PFSK-1 (cell line): ENCODE measurements around the gene RELT.

Source experiments
- POLR2AphosphoS5 ChIP-seq: IDR thresholded peaks from 2 replicates; pipeline ENCODE4 v1.6.1; 2012; ENCODE audit warnings: low read depth, mild to moderate bottlenecking, control low read depth, low read length, moderate library complexity
- SIN3A ChIP-seq: IDR thresholded peaks from 2 replicates; pipeline ENCODE4 v1.6.1; 2012; ENCODE audit warnings: mild to moderate bottlenecking, low read length, moderate library complexity, borderline replicate concordance; ENCODE audit not compliant: insufficient read depth
- TF ChIP-seq, protein P1 (sequence below), 2 experiments: IDR thresholded peaks; 2 replicates each; pipeline versions ENCODE4 v1.6.1 to v1.8.0; 2011 to 2012; ENCODE audit warnings: low read depth in 2 of 2, low read length in 2 of 2, control low read depth in 1 of 2, inconsistent platforms in 1 of 2, mild to moderate bottlenecking in 1 of 2, moderate library complexity in 1 of 2; ENCODE audit not compliant: insufficient read depth in 1 of 2

DNA sequence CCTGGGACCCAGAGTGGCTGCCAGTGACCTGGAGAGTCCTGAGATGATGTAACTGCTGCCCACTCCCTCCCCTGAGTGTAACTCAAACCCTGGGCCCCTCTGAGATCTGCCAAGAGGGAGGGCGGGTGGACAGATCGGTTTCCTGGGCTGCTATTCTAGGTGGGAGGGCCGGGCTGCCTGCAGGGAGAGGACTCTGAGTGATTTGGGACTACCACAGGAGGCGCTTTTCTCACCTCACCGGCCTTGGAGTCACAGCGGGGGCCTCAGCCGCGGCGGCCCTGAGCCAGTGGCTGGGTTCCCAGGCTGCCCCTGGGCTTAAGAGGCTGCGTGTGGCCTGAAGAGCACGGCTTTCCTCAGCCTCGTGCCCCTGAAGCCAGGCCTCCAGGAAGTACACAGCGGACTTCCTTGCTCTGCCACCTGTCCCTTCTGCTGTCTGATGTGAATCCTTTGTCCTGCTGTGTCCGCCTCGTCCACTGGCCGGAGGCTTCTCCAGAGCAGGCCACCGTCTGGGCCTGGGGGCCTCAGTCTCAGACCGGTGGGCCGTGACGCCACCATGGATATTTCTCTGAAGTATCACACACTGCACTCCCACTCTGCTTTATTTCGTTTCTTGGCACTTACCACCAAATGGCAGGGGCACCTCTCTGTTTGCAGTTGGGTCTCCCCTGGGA lies 11.5 kb downstream of the RELT start:
- TF ChIP-seq POLR2AphosphoS5 (no peak), SIN3A (no peak)
- TF ChIP-seq, protein P1, sequence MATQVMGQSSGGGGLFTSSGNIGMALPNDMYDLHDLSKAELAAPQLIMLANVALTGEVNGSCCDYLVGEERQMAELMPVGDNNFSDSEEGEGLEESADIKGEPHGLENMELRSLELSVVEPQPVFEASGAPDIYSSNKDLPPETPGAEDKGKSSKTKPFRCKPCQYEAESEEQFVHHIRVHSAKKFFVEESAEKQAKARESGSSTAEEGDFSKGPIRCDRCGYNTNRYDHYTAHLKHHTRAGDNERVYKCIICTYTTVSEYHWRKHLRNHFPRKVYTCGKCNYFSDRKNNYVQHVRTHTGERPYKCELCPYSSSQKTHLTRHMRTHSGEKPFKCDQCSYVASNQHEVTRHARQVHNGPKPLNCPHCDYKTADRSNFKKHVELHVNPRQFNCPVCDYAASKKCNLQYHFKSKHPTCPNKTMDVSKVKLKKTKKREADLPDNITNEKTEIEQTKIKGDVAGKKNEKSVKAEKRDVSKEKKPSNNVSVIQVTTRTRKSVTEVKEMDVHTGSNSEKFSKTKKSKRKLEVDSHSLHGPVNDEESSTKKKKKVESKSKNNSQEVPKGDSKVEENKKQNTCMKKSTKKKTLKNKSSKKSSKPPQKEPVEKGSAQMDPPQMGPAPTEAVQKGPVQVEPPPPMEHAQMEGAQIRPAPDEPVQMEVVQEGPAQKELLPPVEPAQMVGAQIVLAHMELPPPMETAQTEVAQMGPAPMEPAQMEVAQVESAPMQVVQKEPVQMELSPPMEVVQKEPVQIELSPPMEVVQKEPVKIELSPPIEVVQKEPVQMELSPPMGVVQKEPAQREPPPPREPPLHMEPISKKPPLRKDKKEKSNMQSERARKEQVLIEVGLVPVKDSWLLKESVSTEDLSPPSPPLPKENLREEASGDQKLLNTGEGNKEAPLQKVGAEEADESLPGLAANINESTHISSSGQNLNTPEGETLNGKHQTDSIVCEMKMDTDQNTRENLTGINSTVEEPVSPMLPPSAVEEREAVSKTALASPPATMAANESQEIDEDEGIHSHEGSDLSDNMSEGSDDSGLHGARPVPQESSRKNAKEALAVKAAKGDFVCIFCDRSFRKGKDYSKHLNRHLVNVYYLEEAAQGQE (IDR thresholded peaks at IDR 0.05; ENCODE audit: insufficient read depth in 1 of 2, low read depth in 2 of 2, low read length in 2 of 2): no peak
